GM08714 (cell line): ENCODE results near the gene FNBP1L.

Experiments used
- H3K4me3 ChIP-seq: fragments of 200-500 bp; sonication (Bioruptor generic); 2 replicates; pipeline ENCODE4 v1.5.1; 2014; ENCODE audit warnings: mild to moderate bottlenecking, low read length, inconsistent platforms
- ZNF274 ChIP-seq: IDR thresholded peaks from 2 replicates; pipeline ENCODE4 v1.6.1; 2012; ENCODE audit warnings: mild to moderate bottlenecking, low read depth, low read length

Gene FNBP1L

GRCh38 chr1:93447481-93448291 is at the start of gene FNBP1L:
TSS of gene FNBP1L (plus strand) at chr1:93448118. CDS start at chr1:93448282, 164 bp downstream.
- TF ChIP-seq ZNF274: no peak
- peak within 1 kb of the TSS; percentile 54 for H3K4me3 ChIP-seq

GRCh38 chr1:93399781-93400180 is 48.1 kb upstream of the FNBP1L start:
- TF ChIP-seq ZNF274: no peak

GRCh38 chr1:93408203-93408602 is 39.7 kb upstream of the FNBP1L start:
- H3K4me3 ChIP-seq: no peak overlapping the region
- TF ChIP-seq ZNF274: no peak

More at GRCh38 chr1:93399781-93400180, 48.1 kb upstream of the FNBP1L start:
- no peak overlapping the region for H3K4me3 ChIP-seq

- H3K4me3 ChIP-seq: no peak overlapping the region
- no peak for TF ChIP-seq ZNF274
Measured at GRCh38 chr1:93411000-93411399, 36.9 kb upstream of the FNBP1L start.

GRCh38 chr1:93414749-93415148 is 33.2 kb upstream of the FNBP1L start:
- H3K4me3 ChIP-seq: no peak overlapping the region
- no peak for TF ChIP-seq ZNF274

GRCh38 chr1:93415296-93415695 is 32.6 kb upstream of the FNBP1L start:
- no peak for TF ChIP-seq ZNF274

GRCh38 chr1:93416183-93416582 is 31.7 kb upstream of the FNBP1L start:
- no peak for TF ChIP-seq ZNF274

More at GRCh38 chr1:93415296-93415695, 32.6 kb upstream of the FNBP1L start:
- no peak overlapping the region for H3K4me3 ChIP-seq

GRCh38 chr1:93419344-93419743 is 28.6 kb upstream of the FNBP1L start:
- no peak for TF ChIP-seq ZNF274
- H3K4me3 ChIP-seq: no peak overlapping the region

More at GRCh38 chr1:93416183-93416582, 31.7 kb upstream of the FNBP1L start:
- H3K4me3 ChIP-seq: no peak overlapping the region

- H3K4me3 ChIP-seq: no peak overlapping the region
- no peak for TF ChIP-seq ZNF274
Measured at GRCh38 chr1:93420400-93420799, 27.5 kb upstream of the FNBP1L start.

GRCh38 chr1:93426181-93426580 is 21.7 kb upstream of the FNBP1L start:
- H3K4me3 ChIP-seq: no peak overlapping the region
- no peak for TF ChIP-seq ZNF274

- TF ChIP-seq ZNF274: no peak
- no peak overlapping the region for H3K4me3 ChIP-seq
Measured at GRCh38 chr1:93427656-93428055, 20.3 kb upstream of the FNBP1L start.

- no peak for TF ChIP-seq ZNF274
- no peak overlapping the region for H3K4me3 ChIP-seq
Measured at GRCh38 chr1:93433407-93433961, 14.4 kb upstream of the FNBP1L start.

- no peak overlapping the region for H3K4me3 ChIP-seq
- no peak for TF ChIP-seq ZNF274
Measured at GRCh38 chr1:93434088-93434487, 13.8 kb upstream of the FNBP1L start.

GRCh38 chr1:93434987-93435386 is 12.9 kb upstream of the FNBP1L start:
- no peak overlapping the region for H3K4me3 ChIP-seq

GRCh38 chr1:93435443-93435842 is 12.5 kb upstream of the FNBP1L start:
- no peak overlapping the region for H3K4me3 ChIP-seq
- TF ChIP-seq ZNF274: no peak

More at GRCh38 chr1:93434987-93435386, 12.9 kb upstream of the FNBP1L start:
- no peak for TF ChIP-seq ZNF274
